GM21619 (cell line): Measurements from ENCODE around the gene KRT85.

ENCODE experiments used
- ATAC-seq: cut with Tn5 transposase; IDR thresholded peaks from one replicate; pipeline ENCODE4 v1.9.1; 2021; ENCODE audit not compliant: unreplicated experiment

KRT85 gene

GRCh38 chr12:52395761-52396434 is 28.6 kb upstream of the KRT85 start:
- no peak for ATAC-seq

GRCh38 chr12:52394836-52395405 is 27.6 kb upstream of the KRT85 start:
- ATAC-seq: no peak

DNA sequence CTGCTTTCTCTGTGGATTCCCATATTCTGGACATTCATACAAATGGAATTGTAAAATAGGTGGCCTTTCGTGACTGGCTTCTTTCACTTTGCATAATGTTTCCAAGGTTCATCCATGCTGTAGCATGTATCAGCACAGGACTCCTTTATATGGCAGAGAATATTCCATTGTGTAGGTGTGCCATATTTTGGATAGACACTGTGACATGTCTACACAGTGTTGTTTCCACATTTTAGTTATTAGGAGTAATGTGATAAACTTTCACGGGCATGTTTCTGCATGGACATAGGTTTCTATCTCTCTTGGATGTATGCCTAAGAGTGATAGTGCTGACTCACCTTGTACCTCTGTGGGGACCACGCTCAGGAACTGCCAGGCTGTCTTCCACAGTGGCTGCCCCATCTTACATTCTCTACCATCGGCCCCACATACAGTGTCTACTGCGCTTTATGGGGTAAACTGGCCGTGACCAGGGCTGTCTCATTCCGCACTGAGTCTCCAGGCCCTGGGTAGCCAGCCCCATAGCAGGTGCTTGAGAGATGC is 25.3 kb upstream of the KRT85 start:
- no peak for ATAC-seq

DNA sequence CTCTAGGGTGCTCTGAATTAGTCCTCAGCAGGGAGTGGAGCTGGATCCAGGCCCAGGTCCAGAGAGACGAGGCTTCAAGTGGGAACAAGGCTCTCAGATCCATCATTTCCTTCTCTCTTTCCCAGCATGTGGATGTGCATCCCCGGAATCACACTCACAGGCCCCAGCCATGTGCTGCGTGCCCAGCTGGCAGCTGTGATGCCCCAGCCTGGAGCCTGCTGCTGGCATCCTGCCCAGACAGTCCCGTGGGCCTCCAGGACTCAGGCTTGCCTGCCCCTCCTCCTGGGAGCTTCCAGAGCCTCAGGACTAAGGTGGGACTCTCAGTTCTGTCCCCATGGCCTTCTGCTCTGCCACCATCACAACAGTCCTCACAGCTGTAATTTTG is 24.3 kb upstream of the KRT85 start:
- no peak for ATAC-seq

GRCh38 chr12:52390739-52391617 is 23.7 kb upstream of the KRT85 start:
- no peak for ATAC-seq

GRCh38 chr12:52389313-52390207 is 22.3 kb upstream of the KRT85 start:
- ATAC-seq: no peak

DNA sequence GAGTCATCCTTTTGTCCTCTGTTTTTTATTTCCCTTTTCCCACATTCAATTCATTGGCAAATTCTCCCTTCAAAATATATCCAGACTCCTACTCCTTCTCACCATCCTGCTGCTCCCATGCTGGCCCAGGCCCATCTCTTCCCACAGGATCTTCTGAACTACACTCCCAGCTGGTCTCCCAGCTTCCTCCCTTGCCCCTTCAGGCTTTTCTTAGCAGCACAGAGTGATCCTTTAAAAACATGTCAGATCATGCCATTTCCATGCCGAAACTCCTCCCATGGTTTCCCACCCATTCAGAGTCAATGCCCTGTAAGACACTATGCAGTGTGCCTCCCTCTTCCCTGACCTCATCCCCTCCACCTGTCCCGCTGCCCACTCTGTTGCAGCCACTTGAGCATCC is 20.6 kb upstream of the KRT85 start:
- no peak for ATAC-seq

DNA sequence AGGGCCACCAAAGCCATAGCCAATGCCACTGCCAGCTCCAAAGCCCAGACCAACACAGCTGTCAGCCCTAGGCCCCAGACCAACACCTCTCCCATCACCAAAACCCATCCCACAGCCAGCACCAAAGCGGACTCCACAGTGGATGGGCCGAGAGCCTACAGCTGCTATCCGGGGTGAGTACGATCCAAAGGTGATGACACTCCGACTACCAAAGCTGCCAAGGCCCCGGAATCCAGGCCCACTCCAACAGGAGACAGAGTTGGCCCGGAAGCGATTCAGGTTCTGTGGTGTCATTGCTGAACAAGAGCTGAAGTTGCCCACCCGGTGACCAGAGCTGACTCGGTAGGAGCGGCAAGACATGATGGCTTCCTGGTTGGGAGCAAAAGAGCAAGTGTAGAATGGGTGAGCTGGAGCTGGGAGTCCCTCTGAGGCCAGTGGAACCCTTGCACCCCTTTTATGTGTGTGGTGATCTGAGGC is 18.0 kb upstream of the KRT85 start, which contains the start of gene KRT84:
TSS of gene KRT84 (minus strand) at position 427 of the 477 bp plus-strand sequence. CDS start at position 360, 67 bp downstream.
- ATAC-seq: no peak

GRCh38 chr12:52383331-52383730 is 16.1 kb upstream of the KRT85 start:
- ATAC-seq: no peak

DNA sequence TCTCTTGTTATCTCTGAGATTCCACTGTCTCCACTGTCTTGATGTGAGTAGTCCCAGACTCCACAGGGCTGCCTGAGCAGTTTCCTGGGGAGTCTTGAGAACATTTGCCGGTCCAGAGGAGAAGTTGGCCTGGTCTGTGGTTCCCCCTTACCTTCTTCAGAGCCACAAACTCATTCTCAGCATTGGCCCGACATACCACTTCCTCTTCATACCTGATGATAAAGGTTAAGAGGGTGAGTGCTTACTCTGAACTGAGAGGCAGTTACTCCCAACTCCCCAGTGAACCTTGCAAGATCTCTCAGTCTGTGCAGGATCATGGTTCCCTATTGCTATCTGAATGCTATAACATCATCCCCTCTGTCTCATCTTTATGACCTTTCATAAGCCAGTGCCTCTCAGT is 15.6 kb upstream of the KRT85 start:
- no peak for ATAC-seq

- ATAC-seq: no peak
Observed at GRCh38 chr12:52381206-52381605, 13.9 kb upstream of the KRT85 start.

- ATAC-seq: no peak
Observed at GRCh38 chr12:52380271-52380694, 13.0 kb upstream of the KRT85 start.

DNA sequence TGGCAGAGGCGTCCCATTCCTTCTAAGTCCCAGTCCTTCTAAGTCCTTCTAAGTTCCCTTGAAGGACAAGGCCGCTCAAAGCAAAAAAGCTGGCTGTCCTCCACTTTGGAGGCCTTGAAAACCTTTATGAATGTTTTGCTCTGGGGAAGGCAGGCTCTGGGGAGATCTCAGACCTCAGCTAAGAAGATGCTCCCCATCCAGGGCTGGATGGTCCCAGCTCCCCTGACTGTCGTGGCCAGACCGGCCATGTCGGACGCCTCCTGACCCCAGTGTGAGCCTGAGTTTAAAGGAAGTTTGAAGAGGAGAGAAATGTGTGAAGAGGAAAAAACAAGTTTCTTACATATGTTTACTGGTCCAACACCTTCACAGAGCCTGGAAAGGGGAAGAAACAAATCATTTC is 12.3 kb upstream of the KRT85 start:
- ATAC-seq: no peak

- ATAC-seq: no peak
Observed at GRCh38 chr12:52378091-52378490, 10.8 kb upstream of the KRT85 start.

GRCh38 chr12:52377266-52377665 is 10.0 kb upstream of the KRT85 start:
- ATAC-seq: no peak

DNA sequence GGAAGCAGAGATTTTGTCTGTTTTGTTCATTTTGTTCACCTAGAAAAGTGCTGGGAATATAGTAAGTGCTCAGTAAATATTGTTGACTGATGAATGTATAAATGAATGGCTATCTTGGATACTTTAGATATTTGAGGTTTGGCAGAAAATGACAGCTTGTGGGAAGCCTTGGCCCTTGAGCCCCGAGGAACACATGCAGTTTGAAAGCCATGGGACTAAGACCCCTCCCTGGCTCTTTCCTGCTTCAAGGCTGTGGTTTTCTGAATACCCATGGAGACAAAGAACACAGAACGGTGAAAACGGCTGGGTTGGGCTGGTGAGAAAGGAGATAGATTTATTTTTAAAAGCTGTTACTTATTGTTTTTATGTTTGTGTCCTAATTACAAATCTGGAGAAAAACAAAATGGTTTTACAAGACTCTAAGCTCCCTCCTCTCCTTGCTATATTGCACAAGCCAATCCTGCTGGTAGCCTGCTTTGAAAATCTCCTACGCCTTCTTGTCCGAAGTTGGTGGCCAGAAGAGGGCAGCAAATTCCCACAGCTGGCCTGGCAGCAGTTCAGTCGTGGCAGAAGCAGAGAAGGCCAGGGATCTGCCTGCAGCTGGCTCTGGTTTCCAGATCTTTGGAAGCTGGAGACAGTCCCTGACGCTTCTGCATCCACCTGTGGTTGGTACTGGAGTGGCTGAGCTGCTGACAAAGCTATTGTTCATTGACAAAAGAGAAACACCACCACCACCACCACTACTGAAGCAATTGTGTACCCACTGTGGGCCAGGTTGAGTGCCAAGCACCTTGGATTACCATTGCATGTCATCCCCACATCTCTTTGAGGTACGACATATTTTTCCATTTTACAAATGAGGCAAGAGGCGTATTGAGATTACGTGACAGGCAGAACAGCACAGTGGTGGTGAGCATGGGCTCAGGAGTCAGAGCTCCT is 5.2 kb upstream of the KRT85 start:
- no peak for ATAC-seq

GRCh38 chr12:52371716-52372115 is 4.4 kb upstream of the KRT85 start:
- ATAC-seq: no peak

- ATAC-seq: no peak
Observed at GRCh38 chr12:52370926-52371608, 3.8 kb upstream of the KRT85 start.

GRCh38 chr12:52369809-52370208 is 2.5 kb upstream of the KRT85 start:
- ATAC-seq: no peak
